GM12878 (cell line): Measurements from ENCODE around the gene CHCHD3. TPM values are rescaled to one million over a fixed set of nuclear protein-coding genes. Genes with fewer than 3 reads are reported as not detected.

Experiments used
- ATAC-seq: fragments of 200-7000 bp; cut with Tn5 transposase; 3 replicates; pipeline ENCODE4 v1.9.1; 2020; ENCODE audit warnings: mild to moderate bottlenecking, moderate library complexity
- BruUV-seq: library from RNA; stranded (reverse); fragments of 400-500 nt; replicated peaks from 2 replicates; lab custom pipeline; 2021; lab: Mats Ljungman, UMichigan
- CTCF ChIA-PET: fragments of 300-600 bp; sonication (Branson Sonifier 250); formaldehyde crosslinking; extraction: SDS; loops from one replicate; lab custom pipeline; 2021; ENCODE audit warnings: inconsistent platforms; lab: Yijun Ruan, JAX
- POLR2A ChIA-PET: fragments of 350-600 bp; formaldehyde crosslinking; extraction: SDS; loops from one replicate; lab custom pipeline; 2021; ENCODE audit warnings: inconsistent platforms; lab: Charles Lee
- RAD21 ChIA-PET: fragments of 300-600 bp; sonication (Branson Sonifier 250); formaldehyde crosslinking; loops from one replicate; lab custom pipeline; 2023; ENCODE audit warnings: antibody characterized with exemption; ENCODE audit not compliant: unreplicated experiment; lab: Charles Lee
- SMC1A ChIA-PET: fragments of 300-600 bp; sonication (Branson Sonifier 250); formaldehyde crosslinking; loops from one replicate; lab custom pipeline; 2023; ENCODE audit not compliant: unreplicated experiment, uncharacterized antibody; lab: Charles Lee
- DNase-seq: peaks from one replicate; pipeline ENCODE4 v3.0.0-alpha.2; 2011; ENCODE audit warnings: low read depth, low spot score
- FAIRE-seq: peaks from 3 replicates; lab custom pipeline; 2011; peaks lifted over from hg19 to GRCh38; lab: Jason Lieb, UNC
- H2AFZ ChIP-seq: 2 replicates; pipeline ENCODE4 v1.6.0; 2011; ENCODE audit warnings: low read depth, low read length, control low read depth; ENCODE audit not compliant: control insufficient read depth
- H3K27ac ChIP-seq: 2 replicates; pipeline ENCODE4 v1.5.1; 2011; ENCODE audit warnings: control low read depth; ENCODE audit not compliant: control insufficient read depth, insufficient read depth
- H3K27me3 ChIP-seq, 2 experiments: replicated peaks in 1 of 2; 2 replicates each; pipeline versions ENCODE4 v1.6.0 to v1.6.1; 2011; ENCODE audit warnings: low read length in 1 of 2; ENCODE audit not compliant: control insufficient read depth in 2 of 2, insufficient read depth in 2 of 2
- H3K36me3 ChIP-seq, 2 experiments: 2 replicates each; pipeline ENCODE4 v1.5.1; 2011; ENCODE audit warnings: low read length in 1 of 2; ENCODE audit not compliant: control insufficient read depth in 2 of 2, insufficient read depth in 2 of 2
- H3K4me1 ChIP-seq: 2 replicates; pipeline ENCODE4 v1.6.1; 2011; ENCODE audit warnings: mild to moderate bottlenecking, low read length, moderate library complexity, mixed read lengths; ENCODE audit not compliant: control insufficient read depth, insufficient read depth
- H3K4me2 ChIP-seq: 2 replicates; pipeline ENCODE4 v1.6.0; 2011; ENCODE audit warnings: control low read depth; ENCODE audit not compliant: control insufficient read depth, insufficient read depth
- H3K4me3 ChIP-seq: fragments of 200-600 bp; sonication (generic); 2 replicates; pipeline ENCODE4 v1.5.1; 2016
- H3K79me2 ChIP-seq: 2 replicates; pipeline ENCODE4 v1.6.0; 2011; ENCODE audit warnings: low read length; ENCODE audit not compliant: control insufficient read depth, insufficient read depth
- H3K9ac ChIP-seq: 2 replicates; pipeline ENCODE4 v1.8.0; 2011; ENCODE audit warnings: low read length, control low read depth, mixed read lengths; ENCODE audit not compliant: control insufficient read depth, insufficient read depth
- H3K9me3 ChIP-seq: replicated peaks from 3 replicates; pipeline ENCODE4 v1.5.1; 2011; ENCODE audit warnings: mild to moderate bottlenecking, low read length; ENCODE audit not compliant: control insufficient read depth, insufficient read depth
- H4K20me1 ChIP-seq: 2 replicates; pipeline ENCODE4 v1.6.0; 2011; ENCODE audit not compliant: control insufficient read depth, insufficient read depth
- CBX5 ChIP-seq: sonication (generic); IDR thresholded peaks from 2 replicates; pipeline ENCODE4 v1.6.1; 2016; ENCODE audit warnings: low read depth, moderate library complexity, mild to moderate bottlenecking, inconsistent platforms
- CEBPB ChIP-seq, 2 experiments: fragments of 150-350 bp in 1 of 2; IDR thresholded peaks; 2 replicates each; pipeline ENCODE4 v1.6.1; 2012 to 2014; ENCODE audit warnings: low read depth in 2 of 2, low read length in 2 of 2, borderline replicate concordance in 1 of 2, inconsistent platforms in 1 of 2
- NKRF ChIP-seq: fragments of 450-650 bp; conservative IDR thresholded peaks from 2 replicates; pipeline ENCODE4 v1.6.1; 2017; ENCODE audit warnings: mild to moderate bottlenecking, moderate library complexity
- NR2F1 ChIP-seq: fragments of 450-650 bp; conservative IDR thresholded peaks from 2 replicates; pipeline ENCODE4 v1.6.1; 2017; ENCODE audit warnings: mild to moderate bottlenecking
- NRF1 ChIP-seq: conservative IDR thresholded peaks from 2 replicates; pipeline ENCODE4 v1.6.1; 2011; ENCODE audit warnings: mild to moderate bottlenecking, low read depth, low read length, improper control_type of control experiment
- RELB ChIP-seq: fragments of 450-650 bp; IDR thresholded peaks from 2 replicates; pipeline ENCODE4 v1.6.1; 2017; ENCODE audit warnings: low read depth, mild to moderate bottlenecking, moderate library complexity
- USF1 ChIP-seq: IDR thresholded peaks from 2 replicates; pipeline ENCODE4 v1.6.1; 2011; ENCODE audit warnings: borderline replicate concordance, low read depth, mild to moderate bottlenecking, moderate library complexity, mixed read lengths, low read length; ENCODE audit not compliant: insufficient read depth; ENCODE audit errors: extremely low read length
- ZBTB11 ChIP-seq: fragments of 450-650 bp; formaldehyde crosslinking; IDR thresholded peaks from 2 replicates; pipeline ENCODE4 v1.5.0; 2022; ENCODE audit warnings: mild to moderate bottlenecking, missing genetic modification characterization
- ZNF622 ChIP-seq: fragments of 450-650 bp; IDR thresholded peaks from 2 replicates; pipeline ENCODE4 v1.6.1; 2017; ENCODE audit warnings: mild to moderate bottlenecking, inconsistent platforms
- WGBS: methylation state at CpG from one replicate; pipeline ENCODE4 v1.1.6; 2016; ENCODE audit warnings: low lambda C conversion rate; ENCODE audit not compliant: insufficient replicate concordance, insufficient coverage; ENCODE audit errors: missing lambda C conversion rate; 5-methylcytosine and 5-hydroxymethylcytosine counted together
- in situ Hi-C: fragments of 300-500 bp; cut with MboI; formaldehyde crosslinking; loops from 9 replicates; pipeline ENCODE4 v1.14.3; 2018; ENCODE audit warnings: mixed read lengths
- intact Hi-C: fragments of 100-400 bp; cut with micrococcal nuclease; formaldehyde crosslinking; loops from one replicate; pipeline ENCODE4 v1.14.2; 2022; ENCODE audit not compliant: unreplicated experiment
- polyA plus RNA-seq, 11 experiments: library from polyadenylated mRNA; depleted of rRNA in 4 of 11; unstranded in 6 of 11; stranded (reverse) in 5 of 11; fragments of >200 nt; fragmentation: Nextera tagmentation in 4 of 11; fragmentation: Illumina TruSeq in 1 of 11; extraction: Ambion mirVana in 4 of 11; extraction: Trizol in 1 of 11; gene quantifications; 1 replicate in 1 of 11; 2 replicates in 10 of 11; pipeline versions ENCODE4 v1.2.1 to v1.2.3, GENCODE V29; 2011 to 2016; ENCODE audit warnings: inconsistent platforms in 2 of 11, missing spikeins in 2 of 11, low read depth in 1 of 11
- total RNA-seq, 4 experiments: library from RNA; depleted of rRNA in 3 of 4; stranded (reverse); fragments of >200 nt in 3 of 4; fragmentation: Illumina TruSeq in 1 of 4; extraction: Trizol in 1 of 4; gene quantifications; 2 replicates each; pipeline versions ENCODE4 v1.2.1 to v1.2.3, GENCODE V29; 2013 to 2021

CHCHD3 gene
- total and polyA plus RNA-seq, 10 of the 15 experiments (the other 5 are each of a cell fraction or from before 2014, with no cell fraction given), result 38.3 to 178 (median 96.2) TPM

GRCh38 chr7:132760244-132760623, 321.7 kb downstream of the CHCHD3 start:
- SMC1A ChIA-PET, result no interaction called here
- ATAC-seq, result no peak
- H3K4me3 ChIP-seq, result no peak overlapping the region

More at GRCh38 chr7:132760244-132760623, 321.7 kb downstream of the CHCHD3 start:
- in situ Hi-C loops, result no loop called here
- Histone ChIP-seq H3K27me3 (no peaks in the 10 kb centered on the region; a peak in 2 of 4 replicates), H3K79me2 (no peaks in the 10 kb centered on the region), H3K27ac (no peak overlapping the region), H3K9ac (no peak overlapping the region), H4K20me1 (no peaks in the 10 kb centered on the region), H3K9me3 (no peaks in the 10 kb centered on the region), H3K4me2 (no peak overlapping the region), H3K36me3 (no peaks in the 10 kb centered on the region), H3K4me1 (no peaks in the 10 kb centered on the region), H2AFZ (no peak overlapping the region)
- no peak for TF ChIP-seq ZNF622
- TF ChIP-seq NR2F1, result no peak
- no peak for TF ChIP-seq CEBPB (IDR thresholded peaks at IDR 0.05; ENCODE audit: borderline replicate concordance in 1 of 2, low read depth in 2 of 2, low read length in 2 of 2)
- TF ChIP-seq ZBTB11 (CRISPR knock-in tag), result no peak
- no peak for TF ChIP-seq CBX5
- no peak for TF ChIP-seq NRF1
- no peak for TF ChIP-seq RELB
- no peak for TF ChIP-seq NKRF
- TF ChIP-seq USF1, result no peak
- intact Hi-C loops, result no loop called here
- 18% methylated on average over 2 of the region's 2 CpGs for WGBS
- FAIRE-seq, result no peak
- ChIA-PET POLR2A (no interaction called here), RAD21 (no interaction called here), CTCF (no interaction called here)
- no peak for DNase-seq
- BruUV-seq, result no TSS peak
